ENCODE measurements around the gene SCIN. TPM values are rescaled to one million over a fixed set of nuclear protein-coding genes. Genes with fewer than 3 reads are reported as not detected.
"Not testable (repeated sequence)": the region's sequence is repeated elsewhere in the genome, so short reads cannot be mapped to it uniquely, and the experiment has no call there.

The SCIN gene
- total RNA-seq, 1 donor from 2014 or later: 14.7 TPM

DNA sequence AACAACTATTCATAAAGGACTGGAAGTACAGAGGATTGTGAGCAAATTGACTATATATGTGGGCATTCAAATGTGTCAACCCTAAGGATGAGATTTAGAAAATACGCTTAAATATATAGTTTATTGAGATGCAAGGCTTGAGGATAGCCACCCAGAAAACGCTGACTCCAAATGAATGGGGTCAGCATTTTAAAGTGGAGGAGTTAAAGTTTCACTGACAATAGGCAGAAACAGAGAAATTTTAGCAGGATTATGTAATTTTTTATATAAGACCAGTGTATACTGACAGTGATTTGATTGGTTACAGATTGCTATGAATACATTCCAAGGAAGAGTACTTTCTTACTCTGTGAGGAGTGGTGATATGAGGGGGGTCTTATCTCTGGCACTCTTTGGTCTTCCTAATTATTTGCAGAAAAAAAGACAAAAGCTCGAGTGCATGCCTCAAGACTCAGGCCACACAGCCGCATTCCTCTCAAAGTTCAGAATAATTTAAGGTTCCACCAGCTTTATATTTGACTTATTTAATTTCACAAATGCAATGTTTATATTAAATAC is 78.3 kb downstream of the SCIN start:
- H3K27me3 ChIP-seq (ENCODE audit: control insufficient read depth, insufficient read depth, low read length): no peaks in the 10 kb centered on the region
- TF ChIP-seq, protein P1, sequence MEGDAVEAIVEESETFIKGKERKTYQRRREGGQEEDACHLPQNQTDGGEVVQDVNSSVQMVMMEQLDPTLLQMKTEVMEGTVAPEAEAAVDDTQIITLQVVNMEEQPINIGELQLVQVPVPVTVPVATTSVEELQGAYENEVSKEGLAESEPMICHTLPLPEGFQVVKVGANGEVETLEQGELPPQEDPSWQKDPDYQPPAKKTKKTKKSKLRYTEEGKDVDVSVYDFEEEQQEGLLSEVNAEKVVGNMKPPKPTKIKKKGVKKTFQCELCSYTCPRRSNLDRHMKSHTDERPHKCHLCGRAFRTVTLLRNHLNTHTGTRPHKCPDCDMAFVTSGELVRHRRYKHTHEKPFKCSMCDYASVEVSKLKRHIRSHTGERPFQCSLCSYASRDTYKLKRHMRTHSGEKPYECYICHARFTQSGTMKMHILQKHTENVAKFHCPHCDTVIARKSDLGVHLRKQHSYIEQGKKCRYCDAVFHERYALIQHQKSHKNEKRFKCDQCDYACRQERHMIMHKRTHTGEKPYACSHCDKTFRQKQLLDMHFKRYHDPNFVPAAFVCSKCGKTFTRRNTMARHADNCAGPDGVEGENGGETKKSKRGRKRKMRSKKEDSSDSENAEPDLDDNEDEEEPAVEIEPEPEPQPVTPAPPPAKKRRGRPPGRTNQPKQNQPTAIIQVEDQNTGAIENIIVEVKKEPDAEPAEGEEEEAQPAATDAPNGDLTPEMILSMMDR (IDR thresholded peaks at IDR 0.05; ENCODE audit: insufficient read depth, low read length, poor library complexity, severe bottlenecking): no peak
- no peaks in the 10 kb centered on the region for H3K36me3 ChIP-seq (ENCODE audit: control insufficient read depth, insufficient read depth, low read length)
- H3K4me3 ChIP-seq (ENCODE audit: low read depth, low read length): no peak overlapping the region
- DNase-seq (ENCODE audit: low read depth): no peak

- Histone ChIP-seq H3K4me3 (ENCODE audit: low read depth, low read length) (no peak overlapping the region), H3K36me3 (ENCODE audit: control insufficient read depth, insufficient read depth, low read length) (no peaks in the 10 kb centered on the region), H3K27me3 (ENCODE audit: control insufficient read depth, insufficient read depth, low read length) (no peaks in the 10 kb centered on the region)
- no peak for DNase-seq (ENCODE audit: low read depth)
- TF ChIP-seq, protein P1 (IDR thresholded peaks at IDR 0.05; ENCODE audit: insufficient read depth, low read length, poor library complexity, severe bottlenecking): no peak
These were observed 78.8 kb downstream of the SCIN start for GRCh38 chr7:12649348-12649747.

- H3K36me3 ChIP-seq (ENCODE audit: control insufficient read depth, insufficient read depth, low read length): no peaks in the 10 kb centered on the region
- no peak for DNase-seq (ENCODE audit: low read depth)
- no peaks in the 10 kb centered on the region for H3K27me3 ChIP-seq (ENCODE audit: control insufficient read depth, insufficient read depth, low read length)
- TF ChIP-seq, protein P1 (IDR thresholded peaks at IDR 0.05; ENCODE audit: insufficient read depth, low read length, poor library complexity, severe bottlenecking): no peak
- H3K4me3 ChIP-seq (ENCODE audit: low read depth, low read length): no peak overlapping the region
These were observed 79.6 kb downstream of the SCIN start for GRCh38 chr7:12650080-12650479.

DNA sequence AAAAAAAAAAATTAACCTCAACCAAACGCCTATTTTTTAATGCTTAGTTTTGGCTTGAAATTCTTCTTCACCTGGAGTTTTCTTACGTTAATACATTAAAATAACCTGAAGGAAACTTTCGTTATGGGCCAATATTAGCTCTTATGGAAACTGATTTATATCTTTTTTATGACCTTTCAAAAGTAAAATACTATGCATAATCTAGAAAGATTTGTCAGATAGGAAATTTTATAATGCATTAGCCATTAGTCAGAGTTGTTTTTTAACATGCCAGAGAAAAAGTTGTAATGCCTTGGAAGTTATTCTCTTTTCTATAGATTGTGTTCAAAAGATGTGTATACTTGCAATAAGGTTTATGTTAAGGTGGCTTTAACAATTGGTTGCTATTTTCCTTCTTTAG is 82.6 kb downstream of the SCIN start:
- no peak for DNase-seq (ENCODE audit: low read depth)
- H3K27me3 ChIP-seq (ENCODE audit: control insufficient read depth, insufficient read depth, low read length): no peaks in the 10 kb centered on the region
- TF ChIP-seq, protein P1 (IDR thresholded peaks at IDR 0.05; ENCODE audit: insufficient read depth, low read length, poor library complexity, severe bottlenecking): no peak
- H3K36me3 ChIP-seq (ENCODE audit: control insufficient read depth, insufficient read depth, low read length): no peaks in the 10 kb centered on the region
- H3K4me3 ChIP-seq (ENCODE audit: low read depth, low read length): no peak overlapping the region

DNA sequence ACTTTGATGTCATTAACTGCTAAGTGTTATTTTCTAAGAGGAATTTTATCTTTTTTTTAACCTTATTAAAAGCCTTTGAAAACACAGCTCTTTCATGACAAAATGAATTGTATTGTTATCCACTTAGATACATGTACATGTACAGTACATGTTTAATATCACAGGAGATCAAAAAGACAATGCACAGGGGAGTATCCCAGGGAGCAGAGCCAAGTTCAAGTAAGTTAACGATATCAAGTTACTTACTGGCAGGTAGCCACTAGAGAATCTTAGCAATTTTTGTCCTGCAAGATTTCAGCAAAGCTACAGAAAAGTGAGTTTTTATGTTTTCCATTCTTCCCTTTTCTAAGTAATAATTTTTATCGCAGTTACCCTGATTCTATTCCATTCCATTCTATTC is 83.0 kb downstream of the SCIN start:
- no peaks in the 10 kb centered on the region for H3K27me3 ChIP-seq (ENCODE audit: control insufficient read depth, insufficient read depth, low read length)
- DNase-seq (ENCODE audit: low read depth): no peak
- H3K4me3 ChIP-seq (ENCODE audit: low read depth, low read length): no peak overlapping the region
- TF ChIP-seq, protein P1 (IDR thresholded peaks at IDR 0.05; ENCODE audit: insufficient read depth, low read length, poor library complexity, severe bottlenecking): no peak
- H3K36me3 ChIP-seq (ENCODE audit: control insufficient read depth, insufficient read depth, low read length): no peaks in the 10 kb centered on the region

DNA sequence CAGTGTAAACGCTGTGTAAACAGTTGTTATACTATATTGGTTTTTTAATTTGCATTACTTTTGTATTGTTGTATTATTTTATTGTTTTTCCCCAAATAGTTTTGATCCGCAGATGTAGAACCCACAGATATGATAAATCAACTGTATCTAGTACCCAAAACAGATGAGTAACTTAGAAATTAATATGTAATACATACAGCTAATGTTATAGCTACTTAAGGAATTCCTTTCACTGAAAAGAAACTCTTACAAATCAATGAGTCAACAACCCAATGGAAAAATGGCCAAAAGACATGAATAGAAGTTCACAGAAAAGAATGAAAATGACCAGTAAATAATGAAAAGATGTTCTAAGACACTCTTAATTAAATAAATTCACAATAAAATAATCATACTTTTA is 84.6 kb downstream of the SCIN start:
- no peak for DNase-seq (ENCODE audit: low read depth)
- H3K4me3 ChIP-seq (ENCODE audit: low read depth, low read length): no peak overlapping the region

GRCh38 chr7:12660423-12660822 is 89.9 kb downstream of the SCIN start:
- H3K36me3 ChIP-seq (ENCODE audit: control insufficient read depth, insufficient read depth, low read length); H3K4me3 ChIP-seq (ENCODE audit: low read depth, low read length); H3K27me3 ChIP-seq (ENCODE audit: control insufficient read depth, insufficient read depth, low read length): not testable (repeated sequence)
- peak; percentile 67 for DNase-seq (ENCODE audit: low read depth)

More for the DNA sequence above, 84.6 kb downstream of the SCIN start:
- no peaks in the 10 kb centered on the region for H3K36me3 ChIP-seq (ENCODE audit: control insufficient read depth, insufficient read depth, low read length)
- TF ChIP-seq, protein P1 (IDR thresholded peaks at IDR 0.05; ENCODE audit: insufficient read depth, low read length, poor library complexity, severe bottlenecking): no peak
- H3K27me3 ChIP-seq (ENCODE audit: control insufficient read depth, insufficient read depth, low read length): no peaks in the 10 kb centered on the region

GRCh38 chr7:12660986-12661385 is 90.5 kb downstream of the SCIN start:
- DNase-seq (ENCODE audit: low read depth); H3K27me3 ChIP-seq (ENCODE audit: control insufficient read depth, insufficient read depth, low read length); H3K4me3 ChIP-seq (ENCODE audit: low read depth, low read length); H3K36me3 ChIP-seq (ENCODE audit: control insufficient read depth, insufficient read depth, low read length): not testable (repeated sequence)

Data from kidney epithelial cell (primary cell).